GM12865 (cell line): Measurements from ENCODE around the gene KCNJ6.

Experiments used
- DNase-seq: peaks from one replicate; pipeline ENCODE4 v3.0.0; 2010; ENCODE audit warnings: low read depth
- H3K4me3 ChIP-seq: 2 replicates; pipeline ENCODE4 v1.5.1; 2011; ENCODE audit warnings: mild to moderate bottlenecking, low read depth, low read length, control low read depth
- TF ChIP-seq, protein P1 (sequence below): IDR thresholded peaks from 2 replicates; pipeline ENCODE4 v1.5.1; 2011; ENCODE audit warnings: low read length, control low read depth, low read depth, inconsistent platforms; ENCODE audit not compliant: insufficient read depth; ENCODE audit errors: missing control alignments

Gene KCNJ6

DNA sequence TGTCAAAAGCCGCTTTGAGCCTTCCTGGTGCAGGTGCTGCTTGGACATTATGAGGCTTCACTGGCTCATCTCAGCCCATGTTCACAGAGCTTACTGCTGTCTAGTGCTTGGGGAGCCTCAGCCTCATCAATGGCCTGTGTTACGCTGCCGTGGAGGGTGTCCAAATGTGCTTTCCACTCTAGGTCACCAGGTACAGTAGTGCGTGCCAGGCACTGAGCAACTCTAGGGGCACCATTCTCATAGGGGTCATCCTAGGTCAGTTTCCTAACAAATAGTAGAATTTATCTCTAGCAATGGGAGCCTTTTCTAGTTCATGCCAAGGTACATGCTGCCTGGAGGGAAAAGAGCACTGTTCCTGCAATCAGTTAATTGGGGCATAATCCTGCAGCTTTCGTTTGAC, 355.9 kb downstream of the KCNJ6 start:
- H3K4me3 ChIP-seq: no peak overlapping the region
- no peak for DNase-seq
- TF ChIP-seq, protein P1, sequence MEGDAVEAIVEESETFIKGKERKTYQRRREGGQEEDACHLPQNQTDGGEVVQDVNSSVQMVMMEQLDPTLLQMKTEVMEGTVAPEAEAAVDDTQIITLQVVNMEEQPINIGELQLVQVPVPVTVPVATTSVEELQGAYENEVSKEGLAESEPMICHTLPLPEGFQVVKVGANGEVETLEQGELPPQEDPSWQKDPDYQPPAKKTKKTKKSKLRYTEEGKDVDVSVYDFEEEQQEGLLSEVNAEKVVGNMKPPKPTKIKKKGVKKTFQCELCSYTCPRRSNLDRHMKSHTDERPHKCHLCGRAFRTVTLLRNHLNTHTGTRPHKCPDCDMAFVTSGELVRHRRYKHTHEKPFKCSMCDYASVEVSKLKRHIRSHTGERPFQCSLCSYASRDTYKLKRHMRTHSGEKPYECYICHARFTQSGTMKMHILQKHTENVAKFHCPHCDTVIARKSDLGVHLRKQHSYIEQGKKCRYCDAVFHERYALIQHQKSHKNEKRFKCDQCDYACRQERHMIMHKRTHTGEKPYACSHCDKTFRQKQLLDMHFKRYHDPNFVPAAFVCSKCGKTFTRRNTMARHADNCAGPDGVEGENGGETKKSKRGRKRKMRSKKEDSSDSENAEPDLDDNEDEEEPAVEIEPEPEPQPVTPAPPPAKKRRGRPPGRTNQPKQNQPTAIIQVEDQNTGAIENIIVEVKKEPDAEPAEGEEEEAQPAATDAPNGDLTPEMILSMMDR: no peak

DNA sequence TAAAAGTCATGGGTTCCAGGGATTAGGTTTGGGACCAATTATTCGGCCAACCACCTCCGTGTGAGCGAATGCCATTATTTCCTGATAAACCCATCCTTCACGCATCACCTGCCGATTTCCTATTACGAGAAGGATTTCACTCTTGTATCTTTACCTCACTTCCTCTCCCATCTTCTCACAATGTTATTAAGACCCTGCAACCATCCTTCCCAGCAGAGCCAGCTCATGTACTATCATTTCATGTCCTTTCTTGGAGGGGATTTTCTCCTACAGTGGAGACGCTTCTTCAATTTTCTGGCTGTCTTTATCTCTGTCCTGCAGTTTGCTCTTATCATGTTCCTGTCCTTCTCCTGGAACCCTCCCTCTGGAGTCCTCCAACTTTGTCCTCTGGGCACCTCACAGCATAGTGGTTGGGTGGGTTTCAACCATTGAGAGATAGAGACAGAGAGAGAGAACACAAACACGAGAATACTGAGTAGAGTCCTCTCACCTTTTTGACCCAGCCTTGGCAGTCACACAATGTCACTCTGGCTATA, 357.5 kb downstream of the KCNJ6 start:
- H3K4me3 ChIP-seq: no peak overlapping the region
- DNase-seq: no peak
- TF ChIP-seq, protein P1: no peak
